Cardiac muscle cell (in vitro differentiated cells and primary cell): ENCODE results near the gene MAN1A1. TPM values are rescaled to one million over a fixed set of nuclear protein-coding genes. Genes with fewer than 3 reads are reported as not detected.
A peak's percentile ranks its signal among the peaks of the same experiment; 100 is the strongest.
"Not testable (repeated sequence)": the region's sequence is repeated elsewhere in the genome, so short reads cannot be mapped to it uniquely, and the experiment has no call there.

ENCODE experiments used
- DNase-seq, 2 donors: peaks; one replicate each; pipeline versions ENCODE4 v3.0.0 to v3.0.0-alpha.2; 2010 to 2017; ENCODE audit warnings: low read depth in 1 of 2, low spot score in 1 of 2
- H3K27ac ChIP-seq: fragments of 200-600 bp; sonication (generic); 2 replicates; pipeline ENCODE4 v1.5.1; 2016
- H3K27me3 ChIP-seq: fragments of 200-600 bp; sonication (generic); 2 replicates; pipeline ENCODE4 v1.6.0; 2016; ENCODE audit warnings: control low read depth
- H3K36me3 ChIP-seq: fragments of 200-600 bp; sonication (generic); 2 replicates; pipeline ENCODE4 v1.5.1; 2016; ENCODE audit warnings: control low read depth
- H3K4me1 ChIP-seq: fragments of 200-600 bp; sonication (generic); 2 replicates; pipeline ENCODE4 v1.8.1; 2017; ENCODE audit warnings: low read depth, mild to moderate bottlenecking, mixed run types
- H3K4me3 ChIP-seq: fragments of 200-600 bp; sonication (generic); 2 replicates; pipeline ENCODE4 v1.5.1; 2016; ENCODE audit warnings: mild to moderate bottlenecking
- H3K9me3 ChIP-seq: fragments of 200-600 bp; sonication (generic); 2 replicates; pipeline ENCODE4 v1.5.1; 2017; ENCODE audit warnings: low read depth, mild to moderate bottlenecking, control low read depth
- CTCF ChIP-seq: IDR thresholded peaks from 2 replicates; pipeline ENCODE4 v1.5.1; 2012; ENCODE audit warnings: low read depth, mild to moderate bottlenecking, low read length
- polyA plus RNA-seq: library from polyadenylated mRNA; unstranded; fragments of >200 nt; fragmentation: Nextera tagmentation; extraction: Ambion mirVana; gene quantifications from 2 replicates; pipeline ENCODE4 v1.2.1, GENCODE V29; 2016
- total RNA-seq: library from RNA; depleted of rRNA; stranded (reverse); fragments of >200 nt; gene quantifications from 2 replicates; pipeline ENCODE4 v1.2.3, GENCODE V29; 2016

Gene MAN1A1
- total and polyA plus RNA-seq, 2 experiments from 2014 or later = 19.2 to 34.8 TPM

GRCh38 chr6:119379809-119380208 lies 30.2 kb upstream of the MAN1A1 start:
- Histone ChIP-seq H3K9me3 (no peaks in the 10 kb centered on the region), H3K4me1 (no peaks in the 10 kb centered on the region), H3K27ac (no peak overlapping the region), H3K36me3 (no peaks in the 10 kb centered on the region), H3K4me3 (no peak overlapping the region), H3K27me3 (no peaks in the 10 kb centered on the region)
- no peak for DNase-seq
- TF ChIP-seq CTCF = no peak

GRCh38 chr6:119377043-119377442 lies 27.5 kb upstream of the MAN1A1 start:
- not testable (repeated sequence) for H3K27me3 ChIP-seq, DNase-seq, H3K4me3 ChIP-seq, H3K27ac ChIP-seq, H3K9me3 ChIP-seq, H3K36me3 ChIP-seq, H3K4me1 ChIP-seq

- no peak overlapping the region for H3K4me3 ChIP-seq
- H3K4me1 ChIP-seq = peaks cover 3% of the 10 kb centered on the region
- no peak overlapping the region for H3K27ac ChIP-seq
- H3K27me3 ChIP-seq = no peaks in the 10 kb centered on the region
- DNase-seq = no peak
- no peaks in the 10 kb centered on the region for H3K9me3 ChIP-seq
- H3K36me3 ChIP-seq = no peaks in the 10 kb centered on the region
- no peak for TF ChIP-seq CTCF
Measured at GRCh38 chr6:119370080-119370479, 20.5 kb upstream of the MAN1A1 start.

- H3K27ac ChIP-seq = no peak overlapping the region
- no peak for DNase-seq
- H3K9me3 ChIP-seq = no peaks in the 10 kb centered on the region
- H3K36me3 ChIP-seq = no peaks in the 10 kb centered on the region
- H3K27me3 ChIP-seq = no peaks in the 10 kb centered on the region
- no peak for TF ChIP-seq CTCF
- no peak overlapping the region for H3K4me3 ChIP-seq
- H3K4me1 ChIP-seq = peaks cover 3% of the 10 kb centered on the region
Measured at GRCh38 chr6:119368921-119369320, 19.4 kb upstream of the MAN1A1 start.

- peaks cover 25% of the 10 kb centered on the region for H3K4me1 ChIP-seq
- H3K27me3 ChIP-seq = no peaks in the 10 kb centered on the region
- TF ChIP-seq CTCF = no peak
- peak in 1 of 2 donors; percentile 53 for DNase-seq
- H3K27ac ChIP-seq = no peak overlapping the region
- no peak overlapping the region for H3K4me3 ChIP-seq
- H3K36me3 ChIP-seq = no peaks in the 10 kb centered on the region
- no peaks in the 10 kb centered on the region for H3K9me3 ChIP-seq
Measured at GRCh38 chr6:119361209-119361608, 11.6 kb upstream of the MAN1A1 start.

- no peak for DNase-seq
- H3K9me3 ChIP-seq = no peaks in the 10 kb centered on the region
- H3K4me3 ChIP-seq = no peak overlapping the region
- H3K27me3 ChIP-seq = no peaks in the 10 kb centered on the region
- no peak for TF ChIP-seq CTCF
- no peak overlapping the region for H3K27ac ChIP-seq
- no peaks in the 10 kb centered on the region for H3K36me3 ChIP-seq
- H3K4me1 ChIP-seq = peaks cover 25% of the 10 kb centered on the region
Measured at GRCh38 chr6:119360262-119360915, 10.8 kb upstream of the MAN1A1 start.
